Stomach (tissue), 9 donors: ENCODE measurements around the gene HBG2. TPM values are rescaled to one million over a fixed set of nuclear protein-coding genes. Genes with fewer than 3 reads are reported as not detected.

Source experiments
- DNase-seq, 2 donors: peaks; one replicate each; pipeline versions ENCODE4 v3.0.0 to v3.0.0-alpha.2; 2013 to 2019
- H3K27ac ChIP-seq, 5 donors: fragments of 200-600 bp in 4 of 5; sonication (generic) in 4 of 5; one replicate each; pipeline ENCODE4 v1.5.1; 2013 to 2019; ENCODE audit warnings: mild to moderate bottlenecking in 1 of 5, moderate library complexity in 1 of 5
- H3K27me3 ChIP-seq, 3 donors: fragments of 200-600 bp; sonication (generic); one replicate each; pipeline ENCODE4 v1.5.1; 2017 to 2019; ENCODE audit warnings: mixed run types in 1 of 3
- H3K36me3 ChIP-seq, 4 donors: fragments of 200-600 bp; sonication (generic); 1 replicate in 3 of 4; 2 replicates in 1 of 4; pipeline ENCODE4 v1.5.1; 2016 to 2019
- H3K4me1 ChIP-seq, 4 donors: fragments of 200-600 bp; sonication (generic); one replicate each; pipeline ENCODE4 v1.5.1; 2016 to 2019
- H3K4me3 ChIP-seq, 4 donors: fragments of 200-600 bp; sonication (generic) in 3 of 4; one replicate each; pipeline ENCODE4 v1.5.1; 2016 to 2019; ENCODE audit warnings: mild to moderate bottlenecking in 1 of 4
- H3K9me3 ChIP-seq, 4 donors: fragments of 200-600 bp; sonication (generic); one replicate each; pipeline ENCODE4 v1.5.1; 2016 to 2019
- EP300 ChIP-seq: sonication (generic); formaldehyde crosslinking; IDR thresholded peaks from one replicate; pipeline ENCODE4 v1.6.1; 2017; ENCODE audit warnings: antibody characterized with exemption
- POLR2A ChIP-seq, 4 donors: fragments of 450-650 bp; IDR thresholded peaks; one replicate each; pipeline ENCODE4 v1.6.1; 2016; ENCODE audit warnings: antibody characterized with exemption in 4 of 4, control low read depth in 2 of 4, mild to moderate bottlenecking in 1 of 4, moderate library complexity in 1 of 4
- POLR2AphosphoS5 ChIP-seq, 3 donors: sonication (generic); formaldehyde crosslinking; IDR thresholded peaks; one replicate each; pipeline ENCODE4 v1.6.1; 2016; ENCODE audit warnings: antibody characterized with exemption in 3 of 3
- WGBS, 5 donors: extraction: QIAGEN DNeasy Blood & Tissue Kit in 3 of 5; methylation state at CpG; one replicate each; pipeline versions ENCODE4 v1.1.5 to v1.1.7; 2013 to 2018; 5-methylcytosine and 5-hydroxymethylcytosine counted together
- intact Hi-C: fragments of 100-400 bp; cut with DNase I; formaldehyde crosslinking; loops from one replicate; pipeline ENCODE4 v1.15.1; 2023; ENCODE audit warnings: low total_unique reads
- polyA plus RNA-seq, 3 donors: library from polyadenylated mRNA; stranded (reverse); fragments of 200-250 nt; gene quantifications; one replicate each; pipeline ENCODE4 v1.2.3, GENCODE V29; 2013
- total RNA-seq, 5 donors: library from RNA; depleted of rRNA; stranded (reverse); fragments of >200 nt; gene quantifications; one replicate each; pipeline versions ENCODE4 v1.1.0 to v1.2.3, GENCODE V29; 2014 to 2016
- TF ChIP-seq, protein P1 (sequence below), 7 experiments: fragments of 450-650 bp in 4 of 7; fragments of 200-600 bp in 3 of 7; sonication (generic) in 3 of 7; IDR thresholded peaks; one replicate each; pipeline ENCODE4 v1.5.1; 2016 to 2019; ENCODE audit warnings: antibody characterized with exemption in 7 of 7, control low read depth in 2 of 7, mild to moderate bottlenecking in 1 of 7
- donor health status: healthy with polysubstance abuse.
- donor health status: Bipolar disorder and iron deficiency.
- donor health status: healthy.

HBG2 gene
- total and polyA plus RNA-seq, 8 donors = 0.75 to 1,854 TPM; not detected in 6

DNA sequence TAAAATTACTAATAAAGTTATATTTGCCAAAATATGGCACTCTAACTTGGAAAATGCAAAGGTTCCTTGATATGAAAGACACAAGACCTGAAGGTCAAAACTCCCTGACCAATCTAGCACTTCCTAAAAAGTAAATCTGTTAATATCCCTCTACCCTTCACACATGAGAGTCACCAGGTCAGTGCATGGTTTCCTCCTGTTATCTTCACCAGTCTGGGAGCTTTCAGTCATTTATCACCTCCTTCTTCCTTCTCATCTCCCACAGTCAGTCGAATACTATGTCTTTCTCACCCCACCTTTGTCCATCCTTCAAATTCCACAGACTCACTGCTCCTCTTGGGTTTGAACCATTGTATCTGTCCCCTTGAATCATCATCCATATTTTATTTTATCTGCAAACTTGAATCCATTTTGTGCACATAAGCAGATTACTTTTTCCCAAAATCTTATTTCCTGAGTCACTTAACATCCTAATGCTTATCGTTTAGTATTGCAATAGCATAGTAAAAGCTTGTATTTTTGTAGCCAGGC is 12.5 kb upstream of the HBG2 start:
- Histone ChIP-seq H3K9me3 (peaks cover 0 to 10% (median 2%) of the 10 kb centered on the region in 4 donors), H3K4me1 (no peaks in the 10 kb centered on the region), H3K27me3 (no peaks in the 10 kb centered on the region), H3K36me3 (no peaks in the 10 kb centered on the region), H3K4me3 (no peak overlapping the region), H3K27ac (no peak overlapping the region)
- TF ChIP-seq, protein P1, sequence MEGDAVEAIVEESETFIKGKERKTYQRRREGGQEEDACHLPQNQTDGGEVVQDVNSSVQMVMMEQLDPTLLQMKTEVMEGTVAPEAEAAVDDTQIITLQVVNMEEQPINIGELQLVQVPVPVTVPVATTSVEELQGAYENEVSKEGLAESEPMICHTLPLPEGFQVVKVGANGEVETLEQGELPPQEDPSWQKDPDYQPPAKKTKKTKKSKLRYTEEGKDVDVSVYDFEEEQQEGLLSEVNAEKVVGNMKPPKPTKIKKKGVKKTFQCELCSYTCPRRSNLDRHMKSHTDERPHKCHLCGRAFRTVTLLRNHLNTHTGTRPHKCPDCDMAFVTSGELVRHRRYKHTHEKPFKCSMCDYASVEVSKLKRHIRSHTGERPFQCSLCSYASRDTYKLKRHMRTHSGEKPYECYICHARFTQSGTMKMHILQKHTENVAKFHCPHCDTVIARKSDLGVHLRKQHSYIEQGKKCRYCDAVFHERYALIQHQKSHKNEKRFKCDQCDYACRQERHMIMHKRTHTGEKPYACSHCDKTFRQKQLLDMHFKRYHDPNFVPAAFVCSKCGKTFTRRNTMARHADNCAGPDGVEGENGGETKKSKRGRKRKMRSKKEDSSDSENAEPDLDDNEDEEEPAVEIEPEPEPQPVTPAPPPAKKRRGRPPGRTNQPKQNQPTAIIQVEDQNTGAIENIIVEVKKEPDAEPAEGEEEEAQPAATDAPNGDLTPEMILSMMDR (IDR thresholded peaks at IDR 0.05) = no peak
- TF ChIP-seq POLR2AphosphoS5 (IDR thresholded peaks at IDR 0.05) (no peak), EP300 (no peak), POLR2A (IDR thresholded peaks at IDR 0.05) (no peak)
- intact Hi-C loops = no loop called here
- DNase-seq = no peak
- 74 to 87% (median 84%) methylated on average over 2 of the region's 2 CpGs for WGBS, 5 donors

DNA sequence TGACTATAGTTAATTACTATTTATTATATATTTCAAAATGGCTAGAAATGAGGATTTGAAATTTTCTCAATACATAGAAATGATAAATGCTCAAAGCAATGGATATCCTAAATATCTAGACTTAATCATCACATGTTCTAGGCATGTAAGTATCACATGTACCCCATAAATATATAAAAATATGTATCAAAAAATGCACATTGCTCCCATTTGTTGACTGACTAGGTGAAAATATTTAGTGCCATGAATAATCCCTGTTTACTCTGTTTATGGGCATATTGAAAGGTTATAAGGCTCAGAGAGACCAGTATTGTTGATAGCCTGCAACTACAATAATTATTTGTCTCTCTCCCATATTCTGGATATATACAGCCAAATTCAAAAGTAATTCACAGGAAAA is 12.0 kb upstream of the HBG2 start:
- Histone ChIP-seq H3K9me3 (peaks cover 0 to 12% (median 4%) of the 10 kb centered on the region in 4 donors), H3K27me3 (no peaks in the 10 kb centered on the region), H3K27ac (no peak overlapping the region), H3K36me3 (no peaks in the 10 kb centered on the region), H3K4me3 (no peak overlapping the region), H3K4me1 (no peaks in the 10 kb centered on the region)
- TF ChIP-seq POLR2AphosphoS5 (IDR thresholded peaks at IDR 0.05) = no peak
- TF ChIP-seq EP300 = no peak
- no peak for TF ChIP-seq POLR2A (IDR thresholded peaks at IDR 0.05)
- TF ChIP-seq, protein P1 (IDR thresholded peaks at IDR 0.05) = no peak
- no peak for DNase-seq
- intact Hi-C loops = no loop called here

DNA sequence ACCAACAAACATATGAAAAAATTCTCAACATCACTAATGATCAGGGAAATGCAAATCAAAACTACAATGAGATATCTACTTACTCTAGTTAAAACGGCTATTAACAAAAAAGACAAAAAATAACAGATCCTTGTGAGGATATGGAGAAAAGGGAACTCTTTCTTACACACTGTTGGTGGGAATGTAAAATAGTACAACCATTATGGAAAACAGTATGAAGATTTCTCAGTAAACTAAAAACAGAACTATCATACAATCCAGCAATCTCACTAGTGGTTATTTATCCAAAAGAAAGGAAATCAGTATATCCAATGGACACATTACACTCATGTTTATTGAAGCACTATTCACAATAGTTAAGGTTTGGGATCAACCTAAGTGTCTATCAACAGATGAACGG is 11.3 kb upstream of the HBG2 start:
- WGBS, 5 donors = 43 to 63% (median 48%) methylated on average over 2 of the region's 2 CpGs
- TF ChIP-seq POLR2AphosphoS5 (IDR thresholded peaks at IDR 0.05) = no peak
- no peak for TF ChIP-seq POLR2A (IDR thresholded peaks at IDR 0.05)
- TF ChIP-seq EP300 = no peak
- TF ChIP-seq, protein P1 (IDR thresholded peaks at IDR 0.05) = no peak
- no peak for DNase-seq
- H3K27me3 ChIP-seq = no peaks in the 10 kb centered on the region
- no peak overlapping the region for H3K4me3 ChIP-seq
- no peaks in the 10 kb centered on the region for H3K4me1 ChIP-seq
- H3K9me3 ChIP-seq = peaks cover 0 to 17% (median 7%) of the 10 kb centered on the region in 4 donors
- H3K36me3 ChIP-seq = no peaks in the 10 kb centered on the region
- H3K27ac ChIP-seq = no peak overlapping the region
- intact Hi-C loops = no loop called here

- H3K27ac ChIP-seq = no peak overlapping the region
- H3K4me1 ChIP-seq = no peaks in the 10 kb centered on the region
- H3K27me3 ChIP-seq = no peaks in the 10 kb centered on the region
- intact Hi-C loops = no loop called here
- H3K36me3 ChIP-seq = no peaks in the 10 kb centered on the region
- TF ChIP-seq POLR2A (IDR thresholded peaks at IDR 0.05) (no peak), POLR2AphosphoS5 (IDR thresholded peaks at IDR 0.05) (no peak), EP300 (no peak)
- TF ChIP-seq, protein P1 (IDR thresholded peaks at IDR 0.05) = no peak
- 68 to 80% (median 73%) methylated on average over 6 to 7 of the region's 7 CpGs for WGBS, 5 donors
- no peak for DNase-seq
- H3K9me3 ChIP-seq = peaks cover 0 to 21% (median 9%) of the 10 kb centered on the region in 4 donors
- H3K4me3 ChIP-seq = no peak overlapping the region
These were observed 4.1 kb upstream of the HBG2 start for GRCh38 chr11:5258543-5259262.
